Thoracic aorta (tissue), 2 donors: ENCODE measurements around the gene SPATA25. TPM values are rescaled to one million over a fixed set of nuclear protein-coding genes. Genes with fewer than 3 reads are reported as not detected.
A peak's percentile ranks its signal among the peaks of the same experiment; 100 is the strongest.

Source experiments
- ATAC-seq: fragments of 150-250 bp; one replicate; pipeline ENCODE4 v1.8.0; 2017; ENCODE audit warnings: low read depth; ENCODE audit not compliant: insufficient number of reproducible peaks, low FRiP score
- DNase-seq: peaks from one replicate; pipeline ENCODE4 v3.0.0-alpha.2; 2020; ENCODE audit warnings: low spot score
- H3K27ac ChIP-seq, 2 donors: fragments of 200-600 bp; sonication (generic); 1 replicate in 1 of 2; 2 replicates in 1 of 2; pipeline ENCODE4 v1.5.1; 2016; ENCODE audit warnings: mild to moderate bottlenecking in 2 of 2, moderate library complexity in 2 of 2
- H3K27me3 ChIP-seq: fragments of 200-600 bp; sonication (generic); replicated peaks from 2 replicates; pipeline ENCODE4 v1.6.0; 2016; ENCODE audit warnings: mild to moderate bottlenecking; ENCODE audit not compliant: insufficient read depth
- H3K36me3 ChIP-seq: fragments of 200-600 bp; sonication (generic); one replicate; pipeline ENCODE4 v1.5.1; 2016
- H3K4me1 ChIP-seq, 2 donors: fragments of 200-600 bp; sonication (generic); 1 replicate in 1 of 2; 2 replicates in 1 of 2; pipeline versions ENCODE4 v1.5.1 to v1.6.0; 2016; ENCODE audit warnings: low read depth in 2 of 2, mild to moderate bottlenecking in 1 of 2; ENCODE audit not compliant: control insufficient read depth in 1 of 2
- H3K4me3 ChIP-seq: fragments of 200-600 bp; sonication (generic); 2 replicates; pipeline ENCODE4 v1.5.1; 2016; ENCODE audit warnings: mild to moderate bottlenecking
- H3K9me3 ChIP-seq: fragments of 200-600 bp; sonication (generic); 2 replicates; pipeline ENCODE4 v1.5.1; 2016
- CTCF ChIP-seq: fragments of 200-600 bp; sonication (generic); IDR thresholded peaks from one replicate; pipeline ENCODE4 v1.5.1; 2019; ENCODE audit warnings: antibody characterized with exemption
- total RNA-seq, 2 donors: library from RNA; depleted of rRNA; stranded (reverse); fragments of >200 nt; gene quantifications; one replicate each; pipeline versions ENCODE4 v1.1.0 to v1.2.3, GENCODE V29; 2016

Gene SPATA25
- total RNA-seq, 2 donors from 2014 or later, result 16.6 to 16.7 TPM

DNA sequence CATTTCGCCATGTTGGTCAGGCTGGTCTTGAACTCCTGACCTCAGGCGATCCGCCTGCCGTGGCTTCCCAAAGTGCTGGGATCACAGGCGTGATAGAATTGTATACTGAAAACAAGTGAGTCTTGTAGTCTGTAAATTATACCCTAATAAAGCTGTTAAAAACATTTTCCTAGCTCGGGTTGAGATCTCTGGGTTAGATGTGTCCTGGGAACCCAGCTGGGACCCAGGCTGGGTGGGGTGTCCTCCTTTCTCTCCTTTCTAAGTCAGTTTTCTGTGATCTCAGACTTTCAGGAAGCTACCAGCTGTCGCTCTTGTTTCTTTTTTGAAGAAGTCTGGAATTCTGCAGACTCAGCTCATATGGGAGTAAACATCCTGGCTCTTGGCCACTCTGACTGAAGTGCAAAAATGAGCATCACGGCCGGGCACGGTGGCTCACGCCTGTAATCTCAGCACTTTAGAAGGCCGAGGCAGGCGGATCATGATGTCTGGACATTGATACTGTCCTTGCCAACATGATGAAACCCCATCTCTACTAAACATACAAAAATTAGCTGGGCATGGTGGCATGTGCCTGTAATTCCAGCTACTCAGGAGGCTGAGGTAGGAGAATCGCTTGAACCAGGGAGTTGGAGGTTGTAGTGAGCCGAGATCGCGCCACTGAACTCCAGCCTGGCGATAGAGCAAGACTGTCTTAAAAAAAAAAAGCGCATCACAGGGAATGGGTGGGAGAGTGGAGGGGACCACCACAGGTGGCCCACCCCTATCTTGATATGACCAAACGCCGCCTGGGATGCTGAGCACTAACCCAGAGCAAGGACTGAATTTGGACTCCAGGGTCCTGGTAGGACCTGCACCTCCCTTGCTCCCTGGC is 37.2 kb upstream of the SPATA25 start:
- no peaks in the 10 kb centered on the region for H3K36me3 ChIP-seq
- peak overlapping the region in 1 of 2 donors; percentile 65 for H3K27ac ChIP-seq
- DNase-seq, result no peak

GRCh38 chr20:45921337-45922189 is 34.1 kb upstream of the SPATA25 start:
- no peak for ATAC-seq
- Histone ChIP-seq H3K4me3 (no peak overlapping the region), H3K27ac (no peak overlapping the region), H3K27me3 (no peaks in the 10 kb centered on the region), H3K9me3 (no peaks in the 10 kb centered on the region), H3K4me1 (peaks cover 6 to 26% of the 10 kb centered on the region in 2 donors), H3K36me3 (no peaks in the 10 kb centered on the region)
- no peak for TF ChIP-seq CTCF
- no peak for DNase-seq

More for the DNA sequence above, 37.2 kb upstream of the SPATA25 start:
- peaks cover 6 to 18% of the 10 kb centered on the region in 2 donors for H3K4me1 ChIP-seq
- ATAC-seq, result peak; percentile 32
- no peak for TF ChIP-seq CTCF
- H3K9me3 ChIP-seq, result no peaks in the 10 kb centered on the region
- H3K27me3 ChIP-seq, result no peaks in the 10 kb centered on the region
- H3K4me3 ChIP-seq, result peak overlapping the region; percentile 40

DNA sequence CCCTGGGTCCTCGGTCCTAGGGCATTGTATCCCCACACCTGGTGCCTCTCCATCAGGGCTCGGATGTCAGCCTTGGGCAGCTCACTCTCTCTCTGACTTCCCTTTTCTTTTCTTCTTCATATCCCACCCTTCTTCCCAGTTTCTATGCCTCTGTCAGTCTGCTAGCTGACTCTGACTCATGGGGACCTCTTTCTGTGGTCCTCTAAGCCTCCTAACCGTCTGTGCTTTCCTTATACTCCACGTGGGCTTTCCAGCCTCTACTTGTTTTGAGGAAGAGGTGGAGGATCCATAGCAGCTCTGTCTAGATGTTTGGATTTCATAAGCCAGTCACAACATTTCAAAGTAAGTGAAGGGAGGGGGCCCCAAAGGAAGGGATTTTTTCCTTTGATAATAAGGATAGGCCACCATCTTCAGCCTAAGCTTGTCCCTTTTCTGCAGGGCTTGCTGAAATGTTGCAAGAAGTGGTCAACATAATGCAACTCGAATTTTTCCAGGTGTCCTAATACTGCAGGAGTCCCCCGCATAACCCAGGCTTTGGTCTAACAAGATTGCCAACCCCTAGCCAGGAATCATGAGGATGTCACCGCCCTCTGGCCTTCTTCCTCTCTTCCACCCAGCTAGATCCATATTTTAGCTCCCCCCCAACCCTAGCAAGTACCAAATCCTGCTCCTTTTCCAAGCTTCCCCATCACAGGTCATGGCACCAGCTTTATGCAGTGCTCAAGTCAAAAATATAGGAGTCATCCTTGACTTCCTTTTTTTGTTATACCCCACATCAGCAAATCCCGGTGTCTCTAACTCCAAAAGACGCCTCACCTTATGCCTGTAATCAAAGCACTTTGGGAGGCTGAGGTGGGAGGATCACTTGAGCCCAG is 33.3 kb upstream of the SPATA25 start:
- ATAC-seq, result no peak
- H3K4me1 ChIP-seq, result peaks cover 6 to 26% of the 10 kb centered on the region in 2 donors
- no peaks in the 10 kb centered on the region for H3K36me3 ChIP-seq
- H3K27ac ChIP-seq, result peak overlapping the region in 1 of 2 donors; percentile 24
- no peaks in the 10 kb centered on the region for H3K9me3 ChIP-seq
- no peak for DNase-seq
- TF ChIP-seq CTCF, result no peak
- H3K27me3 ChIP-seq, result no peaks in the 10 kb centered on the region
- H3K4me3 ChIP-seq, result no peak overlapping the region

GRCh38 chr20:45919542-45920399 is 32.3 kb upstream of the SPATA25 start:
- no peak for DNase-seq
- peak overlapping the region in 1 of 2 donors; percentile 46 for H3K27ac ChIP-seq

More at GRCh38 chr20:45919542-45920399, 32.3 kb upstream of the SPATA25 start:
- H3K4me3 ChIP-seq, result no peak overlapping the region
- H3K27me3 ChIP-seq, result no peaks in the 10 kb centered on the region
- H3K4me1 ChIP-seq, result peaks cover 6 to 20% of the 10 kb centered on the region in 2 donors
- H3K36me3 ChIP-seq, result no peaks in the 10 kb centered on the region
- TF ChIP-seq CTCF, result no peak
- no peaks in the 10 kb centered on the region for H3K9me3 ChIP-seq
- ATAC-seq, result no peak
